Coronary artery (tissue), 2 donors: ENCODE data around the gene FUT4.
"Not testable (repeated sequence)": the region's sequence is repeated elsewhere in the genome, so short reads cannot be mapped to it uniquely, and the experiment has no call there.

ENCODE experiments used
- DNase-seq: peaks from one replicate; pipeline ENCODE4 v3.0.0-alpha.2; 2017; ENCODE audit warnings: low spot score
- H3K27ac ChIP-seq, 2 donors: fragments of 200-600 bp; sonication (generic); one replicate each; pipeline ENCODE4 v1.5.1; 2016 to 2019
- H3K4me3 ChIP-seq: fragments of 200-600 bp; sonication (generic); 2 replicates; pipeline ENCODE4 v1.5.1; 2016; ENCODE audit warnings: mild to moderate bottlenecking, moderate library complexity
- CTCF ChIP-seq: fragments of 200-600 bp; sonication (generic); IDR thresholded peaks from one replicate; pipeline ENCODE4 v1.5.1; 2019; ENCODE audit warnings: antibody characterized with exemption

Gene FUT4

DNA sequence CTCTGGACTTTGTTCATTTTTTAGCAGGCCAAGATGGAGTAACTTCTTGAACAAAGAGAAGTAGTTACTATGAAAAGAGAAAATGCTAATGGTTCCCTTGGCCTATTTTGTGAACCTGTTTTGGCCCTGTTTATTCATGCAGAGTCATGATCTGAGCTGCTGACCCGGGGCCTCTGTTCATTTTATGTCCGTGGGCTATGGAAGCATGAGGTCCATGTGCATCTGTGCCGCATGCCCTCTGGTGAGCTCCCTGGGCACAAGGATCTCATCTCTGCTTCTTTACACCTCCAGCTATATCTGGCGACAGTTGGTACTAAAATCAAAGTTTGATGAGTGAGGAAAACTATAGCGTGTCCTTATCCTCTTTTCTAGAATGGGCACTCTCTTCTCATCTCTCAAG, 24.5 kb downstream of the FUT4 start:
- no peak for TF ChIP-seq CTCF
- no peak for DNase-seq
- Histone ChIP-seq H3K4me3 (no peak overlapping the region), H3K27ac (no peak overlapping the region)

- no peak overlapping the region for H3K27ac ChIP-seq
- no peak for TF ChIP-seq CTCF
- DNase-seq, result no peak
- H3K4me3 ChIP-seq, result no peak overlapping the region
Measured at GRCh38 chr11:94568717-94569116, 25.0 kb downstream of the FUT4 start.

- DNase-seq, H3K4me3 ChIP-seq, H3K27ac ChIP-seq: not testable (repeated sequence)
Measured at GRCh38 chr11:94572975-94573374, 29.3 kb downstream of the FUT4 start.

DNA sequence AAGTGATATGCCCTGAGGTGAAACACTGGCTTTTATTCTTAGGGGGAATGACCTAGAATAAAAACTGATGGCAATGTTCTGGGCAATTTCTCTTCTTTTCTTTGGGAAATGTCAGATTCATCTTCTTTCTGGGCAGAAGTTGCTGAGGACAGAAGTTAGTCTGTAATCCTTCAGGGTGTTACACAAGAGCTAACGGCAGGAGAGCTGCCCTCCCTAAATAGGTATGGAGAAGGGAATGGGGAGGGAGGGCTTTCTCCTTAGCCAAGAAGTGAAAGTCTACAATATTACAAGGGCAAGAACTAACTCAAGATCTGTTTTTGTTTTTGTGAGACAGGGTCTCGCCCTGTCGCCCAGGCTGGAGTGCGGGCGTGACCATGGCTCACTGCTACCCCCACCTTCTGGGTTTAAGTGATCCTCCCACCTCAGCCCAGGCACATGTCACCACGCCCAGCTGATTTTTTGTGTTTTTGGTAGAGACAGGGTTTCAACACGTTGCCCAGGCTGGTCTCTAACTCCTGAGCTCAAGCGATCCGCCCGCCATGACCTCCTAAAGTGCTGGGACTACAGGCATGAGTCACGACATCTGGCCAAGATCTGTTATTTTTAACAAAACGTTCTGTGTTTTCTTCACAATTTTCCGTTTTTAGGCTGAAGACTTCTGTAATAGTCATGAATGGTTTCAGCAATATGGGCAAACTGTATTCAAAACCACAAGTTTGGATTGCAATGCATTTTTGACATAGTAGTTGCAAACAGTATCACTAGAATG, 30.7 kb downstream of the FUT4 start:
- Histone ChIP-seq H3K27ac (peak overlapping the region in 1 of 2 donors; percentile 18), H3K4me3 (no peak overlapping the region)
- no peak for TF ChIP-seq CTCF
- no peak for DNase-seq

DNA sequence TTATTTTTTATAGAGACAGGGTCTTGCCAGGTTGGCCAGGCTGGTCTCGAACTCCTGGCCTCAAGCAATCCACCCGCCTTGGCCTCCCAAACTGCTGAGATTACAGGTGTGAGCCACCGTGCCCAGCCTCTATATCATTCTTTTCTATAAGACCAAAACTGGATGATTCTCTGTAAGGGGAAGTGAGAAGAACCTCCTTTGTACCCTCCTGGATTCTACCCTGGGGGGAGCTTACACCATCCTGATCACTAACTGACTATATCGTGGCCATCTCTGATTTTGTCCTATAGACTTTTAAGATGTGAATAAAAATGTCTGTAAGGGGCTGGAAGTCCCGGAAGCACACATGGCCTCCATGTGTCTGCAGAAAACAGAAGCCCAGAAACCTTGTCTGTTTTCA, 32.6 kb downstream of the FUT4 start:
- TF ChIP-seq CTCF, result no peak
- DNase-seq, result no peak
- no peak overlapping the region for H3K4me3 ChIP-seq

DNA sequence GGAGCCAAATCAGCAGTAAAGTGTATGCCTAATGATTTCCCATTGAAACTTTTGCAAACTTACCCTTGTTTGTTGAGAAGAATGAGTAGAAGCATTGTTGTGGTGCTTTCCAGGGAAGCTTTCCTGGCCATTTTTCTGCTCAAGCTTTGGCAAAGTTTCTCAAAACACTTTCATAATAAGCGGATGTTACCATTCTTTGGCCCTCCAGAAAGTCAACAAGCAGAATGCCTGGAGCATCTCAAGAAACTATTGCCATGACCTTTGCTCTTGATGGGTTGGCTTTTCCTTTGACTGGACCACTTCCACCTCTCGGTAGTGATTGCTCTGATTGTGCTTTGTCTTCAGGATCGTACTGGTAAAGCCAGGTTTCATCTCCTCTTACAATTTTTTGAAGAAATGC, 34.1 kb downstream of the FUT4 start:
- no peak overlapping the region for H3K27ac ChIP-seq
- H3K4me3 ChIP-seq, result no peak overlapping the region
- DNase-seq, result no peak
- no peak for TF ChIP-seq CTCF

More for the DNA sequence above, 32.6 kb downstream of the FUT4 start:
- H3K27ac ChIP-seq, result no peak overlapping the region

DNA sequence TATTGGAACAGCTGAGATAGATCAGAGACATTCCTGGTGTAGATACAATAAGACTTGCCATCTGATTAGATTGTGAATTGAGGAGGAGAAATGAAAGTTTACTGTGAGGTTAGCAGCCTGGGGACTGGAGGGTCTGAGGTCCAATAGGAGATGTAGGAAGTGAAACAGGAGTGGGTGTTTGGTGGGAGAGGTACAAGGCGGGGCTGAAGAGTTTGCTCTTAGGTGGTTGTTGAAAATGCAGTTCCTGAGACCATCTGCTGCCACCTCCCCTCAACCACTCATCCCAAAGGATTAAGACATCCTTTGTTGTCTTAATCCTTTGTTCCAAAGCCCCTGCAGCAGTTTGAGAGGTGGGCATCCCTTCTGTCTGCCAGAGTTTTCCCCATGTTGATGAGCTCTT, 38.2 kb downstream of the FUT4 start:
- Histone ChIP-seq H3K27ac (no peak overlapping the region), H3K4me3 (no peak overlapping the region)
- DNase-seq, result no peak
- TF ChIP-seq CTCF, result no peak
